GM18861 (cell line): ENCODE measurements around the gene NFATC3.

Experiments used
- ATAC-seq: cut with Tn5 transposase; IDR thresholded peaks from one replicate; pipeline ENCODE4 v1.9.1; 2021; ENCODE audit not compliant: unreplicated experiment

The NFATC3 gene

DNA sequence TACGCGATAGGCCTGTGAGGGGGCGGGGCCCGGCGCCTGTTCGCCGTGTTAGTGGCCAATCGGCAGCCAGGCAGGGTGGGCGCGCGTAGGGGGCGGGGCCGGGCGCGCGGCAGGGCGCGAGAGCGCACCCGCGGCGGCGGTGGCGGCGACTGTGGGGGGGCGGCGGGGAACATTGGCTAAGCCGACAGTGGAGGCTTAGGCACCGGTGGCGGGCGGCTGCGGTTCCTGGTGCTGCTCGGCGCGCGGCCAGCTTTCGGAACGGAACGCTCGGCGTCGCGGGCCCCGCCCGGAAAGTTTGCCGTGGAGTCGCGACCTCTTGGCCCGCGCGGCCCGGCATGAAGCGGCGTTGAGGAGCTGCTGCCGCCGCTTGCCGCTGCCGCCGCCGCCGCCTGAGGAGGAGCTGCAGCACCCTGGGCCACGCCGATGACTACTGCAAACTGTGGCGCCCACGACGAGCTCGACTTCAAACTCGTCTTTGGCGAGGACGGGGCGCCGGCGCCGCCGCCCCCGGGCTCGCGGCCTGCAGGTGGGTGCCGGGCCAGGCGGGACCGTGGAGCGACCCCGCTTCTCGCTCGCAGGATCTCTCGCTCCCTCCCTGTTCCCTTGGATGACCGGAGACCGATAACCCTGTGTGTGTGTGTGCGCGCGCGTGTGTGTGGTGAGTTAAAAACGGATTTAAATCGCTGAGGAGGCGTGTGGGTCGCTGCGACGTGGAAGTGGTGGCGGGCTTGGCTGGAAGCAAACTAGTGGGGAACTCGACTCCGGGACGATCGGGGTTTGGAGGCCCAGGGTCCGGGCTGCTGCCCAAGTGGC, at the start of gene NFATC3:
Gene NFATC3, plus strand, starts transcription at position 112 of the 813 bp plus-strand sequence. Its CDS starts 312 bp downstream, at position 424.
- peak; percentile 32 for ATAC-seq

DNA sequence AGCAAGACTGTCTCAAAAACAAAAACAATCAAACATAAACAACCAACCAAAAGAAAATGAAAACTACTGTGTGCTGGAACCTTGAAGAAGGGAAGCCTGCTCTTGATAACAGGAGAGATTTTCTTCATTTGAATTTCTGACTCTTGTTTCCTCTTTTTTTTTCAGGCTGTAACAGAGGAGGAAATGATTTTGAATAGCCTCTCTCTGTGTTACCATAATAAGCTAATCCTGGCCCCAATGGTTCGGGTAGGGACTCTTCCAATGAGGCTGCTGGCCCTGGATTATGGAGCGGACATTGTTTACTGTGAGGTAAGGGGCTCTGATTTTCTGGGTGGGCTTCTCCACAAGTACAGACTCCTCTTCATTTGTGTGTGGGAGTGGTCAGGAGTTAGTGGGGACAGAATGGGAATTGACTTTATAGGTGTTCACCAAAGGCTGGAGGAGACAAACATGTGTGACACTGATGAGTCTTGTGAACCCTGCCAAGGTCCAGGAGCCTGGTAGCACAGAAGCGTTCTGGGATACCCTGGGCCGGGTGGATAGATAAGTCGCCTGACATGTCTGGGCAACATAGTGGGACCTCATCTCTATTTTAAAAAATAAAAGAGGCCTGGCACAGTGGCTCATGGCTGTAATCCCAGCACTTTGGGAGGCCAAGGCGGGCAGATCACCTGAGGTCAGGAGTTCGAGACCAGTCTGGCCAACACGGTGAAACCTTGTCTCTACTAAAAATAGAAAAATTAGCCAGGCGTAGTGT, 47.2 kb upstream of the NFATC3 start:
- no peak for ATAC-seq

DNA sequence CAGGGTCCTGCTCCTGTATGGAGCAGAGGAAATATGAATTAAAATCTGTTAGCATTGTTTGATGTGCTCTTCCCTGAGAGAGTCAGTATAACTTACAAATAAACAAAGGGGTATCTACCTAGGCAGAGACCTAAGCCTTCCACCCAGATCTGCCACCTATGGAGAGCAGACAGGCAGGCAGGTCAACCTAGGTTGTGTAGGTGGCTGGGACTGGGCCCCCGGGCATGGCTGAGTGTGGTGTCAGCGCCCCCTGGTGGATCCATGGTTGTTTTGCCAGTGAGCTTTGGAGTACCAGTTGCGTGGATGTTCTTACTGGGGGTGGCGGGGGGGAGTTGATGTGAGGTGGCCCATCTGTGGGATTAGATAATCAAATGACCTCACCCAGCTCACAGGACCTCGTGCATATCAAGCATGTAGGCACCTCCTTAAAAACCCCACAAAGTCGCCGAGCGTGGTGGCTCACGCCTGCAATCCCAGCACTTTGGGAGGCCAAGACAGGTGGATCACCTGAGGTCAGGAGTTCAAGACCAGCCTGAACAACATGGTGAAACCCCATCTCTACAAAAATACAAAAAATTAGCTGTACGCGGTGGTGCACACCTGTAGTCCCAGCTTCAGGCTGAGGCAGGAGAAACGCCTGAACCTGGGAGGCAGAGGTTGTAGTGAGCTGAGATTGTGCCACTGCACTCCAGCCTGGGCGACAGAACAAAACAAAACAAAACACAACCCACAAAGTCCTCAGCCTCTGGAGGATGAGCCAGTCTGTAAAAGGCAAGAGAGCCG, 44.5 kb upstream of the NFATC3 start:
- peak; percentile 71 for ATAC-seq

DNA sequence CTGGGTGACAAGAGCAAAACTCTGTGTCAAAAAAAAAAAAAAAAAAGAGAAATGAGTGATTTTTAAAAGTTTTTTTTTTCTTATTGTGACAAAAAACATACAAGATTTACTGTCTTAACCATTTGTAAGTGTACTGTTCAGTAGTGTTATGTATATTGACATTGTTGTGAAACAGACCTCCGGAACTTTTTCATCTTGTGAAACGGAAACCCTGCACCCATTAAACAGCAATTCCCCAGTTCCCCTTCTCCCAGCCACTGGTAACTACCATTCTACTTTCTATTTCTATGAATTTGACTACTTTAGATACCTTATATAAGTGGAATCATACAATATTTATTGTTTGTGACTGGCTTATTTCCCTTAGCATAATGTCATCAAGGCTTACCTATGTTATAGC, 43.4 kb upstream of the NFATC3 start:
- ATAC-seq: no peak

DNA sequence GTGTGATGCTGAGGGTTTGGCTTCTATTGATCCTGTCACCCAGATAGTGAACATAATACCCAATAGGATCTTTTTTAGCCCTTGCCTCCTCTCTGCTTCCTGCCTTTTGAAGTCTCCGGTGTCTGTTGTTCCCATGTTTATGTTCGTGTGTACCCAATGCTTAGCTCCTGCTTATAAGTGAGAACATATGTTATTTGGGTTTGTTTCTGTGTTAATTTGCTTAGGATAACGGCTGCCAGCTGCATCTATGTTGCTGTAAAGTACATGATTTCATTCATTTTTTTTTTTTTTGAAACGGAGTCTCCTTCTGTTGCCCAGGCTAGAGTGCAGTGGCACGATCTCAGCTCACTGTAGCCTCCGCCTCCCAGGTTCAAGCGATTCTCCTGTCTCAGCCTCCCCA, 39.1 kb upstream of the NFATC3 start:
- no peak for ATAC-seq

DNA sequence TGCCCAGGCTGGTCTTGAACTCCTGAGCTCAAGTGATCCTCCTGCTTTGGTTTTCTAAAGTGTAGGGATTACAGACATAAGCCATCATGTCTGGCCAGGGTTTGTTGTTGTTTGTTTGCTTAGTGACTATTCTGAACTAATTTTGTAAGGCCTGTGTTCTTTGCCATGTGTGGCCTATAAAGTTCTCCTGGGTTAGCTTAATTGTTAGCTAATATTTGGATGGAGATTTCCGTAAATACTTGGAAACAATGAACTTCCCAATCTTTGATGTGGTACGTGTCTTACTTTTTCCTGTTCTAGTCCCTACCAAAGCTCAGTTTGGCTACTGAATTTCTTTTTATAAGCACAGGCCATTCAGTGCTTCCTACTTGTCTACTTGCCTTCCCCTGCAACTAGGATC, 37.2 kb upstream of the NFATC3 start:
- no peak for ATAC-seq

DNA sequence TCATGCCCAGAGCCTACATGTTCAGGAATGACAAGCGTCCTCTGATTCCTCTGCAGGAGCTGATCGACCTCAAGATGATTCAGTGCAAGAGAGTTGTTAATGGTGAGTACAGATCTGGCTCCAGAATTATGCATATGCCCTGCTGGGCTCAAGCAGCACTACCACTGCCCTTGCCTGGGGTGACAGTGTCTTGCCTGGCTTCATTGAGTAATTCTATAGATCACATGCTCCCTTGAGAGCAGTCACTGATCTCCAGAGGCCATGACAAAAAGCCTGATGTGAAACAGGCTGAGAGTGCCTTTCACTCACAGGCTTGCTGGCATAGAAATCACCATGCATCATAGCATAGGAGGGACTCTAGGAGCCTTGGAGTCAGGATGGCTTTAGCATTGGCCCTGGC, 35.7 kb upstream of the NFATC3 start:
- ATAC-seq: no peak

DNA sequence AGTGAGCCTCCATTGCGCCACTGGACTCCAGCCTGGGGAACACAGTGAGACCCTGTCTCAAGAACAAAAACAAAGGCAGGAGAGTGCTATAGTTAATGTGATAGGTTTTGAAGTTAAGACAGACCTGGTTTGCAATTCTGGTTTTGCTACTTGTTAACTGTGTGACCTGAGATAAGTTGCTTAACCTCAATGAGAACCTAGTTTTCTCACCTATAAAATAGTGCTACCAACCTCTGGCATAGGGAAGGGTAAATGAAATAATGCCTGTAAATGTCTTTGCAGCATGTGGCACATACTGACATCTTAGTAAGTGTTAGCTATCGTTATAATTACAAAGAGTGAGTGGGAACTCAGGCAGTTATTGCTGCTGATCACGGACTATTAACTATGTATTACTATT, 29.8 kb upstream of the NFATC3 start:
- ATAC-seq: no peak

DNA sequence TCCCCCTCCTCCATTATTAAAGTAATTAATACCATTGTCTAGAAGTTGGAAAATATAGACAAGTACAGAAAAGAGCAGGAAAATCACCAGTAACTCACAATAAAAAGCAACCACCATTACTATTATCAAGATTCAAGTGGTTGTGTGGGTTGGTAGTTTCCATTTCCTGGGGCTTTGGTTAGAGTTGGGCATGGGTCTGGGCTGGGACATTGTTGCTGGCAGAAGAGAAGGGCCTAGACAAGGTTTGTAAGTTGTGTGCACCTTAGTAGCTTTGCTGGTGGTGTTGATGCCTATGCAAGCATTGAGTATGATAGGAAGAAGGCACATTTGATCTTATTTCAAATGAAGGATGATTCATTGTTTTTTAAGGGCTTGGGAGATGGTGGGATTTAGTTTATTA, 25.4 kb upstream of the NFATC3 start:
- ATAC-seq: no peak

DNA sequence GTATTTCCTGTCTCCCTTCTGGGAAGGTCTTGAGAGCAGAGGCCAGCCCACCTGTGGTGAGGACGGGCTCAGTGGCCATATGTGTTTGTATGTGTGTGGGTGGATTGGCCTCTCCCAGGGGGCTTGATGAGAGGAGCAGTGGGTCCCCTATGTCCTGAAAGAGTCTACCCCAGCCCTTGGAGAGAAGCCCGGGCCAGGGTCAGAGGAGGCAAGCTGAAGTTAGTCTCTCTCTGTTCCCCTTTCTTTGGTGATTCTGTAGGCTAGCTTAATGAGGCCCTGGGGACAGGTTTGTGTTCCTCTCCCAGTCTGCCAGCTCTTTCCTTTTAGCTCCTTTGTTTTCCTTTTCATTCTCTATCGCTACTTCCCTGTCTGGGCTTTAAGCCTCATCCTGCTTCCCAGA, 23.8 kb upstream of the NFATC3 start:
- no peak for ATAC-seq

DNA sequence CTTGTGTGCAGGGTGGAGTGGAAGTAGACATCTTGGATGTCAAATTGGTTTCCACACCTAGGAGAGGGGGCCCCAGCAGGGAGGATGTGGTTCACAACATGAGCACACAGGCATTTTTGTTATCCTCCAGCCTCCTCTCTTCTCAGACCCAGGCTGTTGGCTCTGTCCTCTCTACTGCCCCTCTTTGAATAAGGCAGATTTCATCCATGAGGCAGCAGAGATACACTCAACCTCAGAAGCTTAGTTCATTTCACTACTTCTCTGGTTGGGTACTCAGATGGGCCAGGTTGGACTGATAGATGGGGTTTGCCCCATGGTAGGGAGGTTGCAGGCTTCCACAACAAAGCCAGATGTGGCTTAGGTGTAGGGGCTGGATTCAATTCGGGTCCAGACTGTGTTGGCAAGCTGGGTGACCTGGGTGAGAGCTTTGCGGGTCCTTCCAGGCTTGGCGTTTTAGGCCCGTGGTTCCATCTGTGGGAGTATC, 22.2 kb upstream of the NFATC3 start:
- ATAC-seq: no peak

DNA sequence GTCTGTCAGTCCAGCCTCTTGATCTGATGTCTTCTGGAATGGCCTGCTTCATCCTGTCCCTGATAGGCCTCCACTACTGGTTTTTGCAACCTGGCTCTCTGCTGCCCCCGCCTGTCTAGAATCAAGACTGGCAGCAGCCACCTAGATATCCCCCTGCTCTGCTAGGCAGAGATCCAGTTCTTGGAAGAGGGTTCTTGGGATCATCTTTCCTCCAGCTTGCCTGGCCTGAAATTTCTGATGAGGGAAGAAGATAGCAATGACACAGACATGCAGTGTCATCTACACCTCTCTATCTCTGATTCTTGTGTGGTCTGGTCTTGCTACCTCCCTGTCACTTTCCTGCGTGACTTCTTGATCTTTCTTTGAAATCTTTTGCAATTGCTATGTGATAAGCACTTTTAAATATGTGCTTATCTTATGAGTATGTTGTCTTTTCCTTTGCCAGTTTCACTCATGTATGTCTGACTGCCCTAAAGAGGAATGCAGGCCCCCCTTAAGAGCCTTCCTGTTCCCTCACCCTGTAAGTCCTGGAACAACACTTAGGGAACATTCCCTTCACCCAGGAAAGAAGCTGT, 20.3 kb upstream of the NFATC3 start:
- ATAC-seq: no peak

DNA sequence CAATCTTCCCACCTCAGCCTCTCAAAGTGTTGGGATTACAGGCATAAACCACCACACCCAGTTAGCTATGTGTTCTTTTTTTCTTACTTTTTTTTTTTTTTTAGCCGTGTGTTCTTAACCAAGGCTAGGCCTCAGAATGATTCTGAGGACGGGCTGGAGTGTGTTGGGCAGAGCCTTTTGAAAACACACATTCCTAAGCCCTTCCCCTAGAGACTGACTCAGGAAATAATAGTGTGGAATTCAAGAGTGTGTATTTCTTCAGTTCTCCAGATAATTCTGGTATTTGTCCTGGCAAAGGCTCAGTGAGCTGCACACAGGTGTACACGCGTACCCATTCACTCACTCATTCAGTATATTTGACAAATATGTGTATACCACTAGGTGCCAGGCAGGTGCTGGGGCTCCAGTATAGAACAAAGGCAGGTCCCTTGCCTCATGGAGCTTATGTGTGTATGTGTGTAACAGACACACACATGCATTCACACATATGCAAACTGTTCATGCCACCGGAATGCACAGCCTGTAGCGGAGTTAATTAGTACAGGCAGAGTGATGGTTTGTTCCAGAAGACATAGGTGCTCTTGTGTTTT, 19.4 kb upstream of the NFATC3 start:
- no peak for ATAC-seq

DNA sequence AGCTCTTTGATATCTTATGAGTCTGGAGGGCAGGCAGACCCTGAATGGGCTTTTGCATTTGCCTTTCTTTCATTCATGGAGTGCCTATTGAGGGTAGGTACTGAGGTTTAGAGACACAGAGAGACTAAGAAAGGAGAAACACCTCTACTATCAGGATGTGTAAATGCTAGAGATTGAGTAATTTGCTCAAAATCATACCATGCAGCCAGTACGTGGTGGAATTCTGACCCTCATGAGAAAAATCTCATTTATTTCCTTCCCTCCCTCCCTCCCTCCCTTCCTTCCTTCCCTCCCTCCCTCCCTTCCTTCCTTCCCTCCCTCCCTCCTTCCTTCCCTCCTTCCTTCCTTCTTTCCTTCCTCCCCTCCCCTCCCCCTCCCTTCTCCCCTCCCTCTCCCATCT, 18.4 kb upstream of the NFATC3 start:
- ATAC-seq: no peak

DNA sequence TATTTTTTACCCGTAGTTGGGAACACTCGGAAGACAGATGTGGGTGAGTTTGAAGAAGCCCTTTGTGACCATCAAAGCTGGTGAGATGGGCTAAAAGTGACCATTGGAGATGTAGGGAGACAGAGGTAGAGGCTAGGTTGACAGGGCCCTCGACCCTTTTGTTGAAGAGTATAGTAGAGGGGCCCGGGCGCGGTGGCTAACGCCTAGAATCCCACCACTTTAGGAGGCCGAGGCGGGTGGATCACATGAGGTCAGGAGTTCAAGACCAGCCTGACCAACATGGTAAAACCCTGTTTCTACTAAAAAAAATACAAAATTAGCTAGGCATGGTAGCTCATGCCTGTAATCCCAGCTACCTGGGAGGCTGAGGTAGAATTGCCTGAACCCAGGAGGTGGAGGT, 16.2 kb upstream of the NFATC3 start:
- no peak for ATAC-seq

DNA sequence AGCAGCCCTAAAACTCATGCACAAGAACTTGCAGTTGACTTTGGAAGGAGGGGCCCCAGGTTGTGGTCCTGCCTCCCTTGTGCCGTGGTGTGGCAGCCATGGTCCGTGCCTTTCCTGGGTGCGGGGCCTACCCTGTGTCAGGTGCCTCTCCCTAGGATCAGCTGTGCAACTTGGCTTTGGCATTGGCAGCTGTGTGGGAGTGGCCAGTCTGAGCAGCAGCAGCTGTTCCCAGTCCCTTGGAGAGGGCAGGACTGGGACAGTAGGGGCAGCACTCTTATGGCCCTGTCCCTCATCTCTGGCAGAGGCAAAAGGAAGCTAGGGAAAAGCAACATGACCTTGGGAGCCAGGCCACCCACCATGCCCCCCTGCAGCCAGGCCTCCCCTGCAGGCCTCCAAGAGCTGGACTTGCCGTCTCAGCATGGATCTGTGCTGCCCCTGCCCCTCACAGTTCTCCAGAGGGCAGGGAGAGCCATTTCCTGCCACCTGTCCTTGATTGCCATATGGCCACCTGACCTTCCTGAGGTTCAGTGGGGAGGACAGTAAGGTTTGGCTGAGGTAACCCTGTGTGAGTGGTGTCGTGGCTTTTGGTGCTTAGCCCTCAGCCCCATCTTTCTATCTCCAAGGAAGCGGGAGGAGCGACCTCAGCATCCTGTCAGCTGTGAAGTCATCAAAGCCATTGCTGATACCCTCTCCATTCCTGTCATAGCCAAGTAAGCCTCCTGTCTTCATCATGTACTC, 15.5 kb upstream of the NFATC3 start:
- no peak for ATAC-seq

DNA sequence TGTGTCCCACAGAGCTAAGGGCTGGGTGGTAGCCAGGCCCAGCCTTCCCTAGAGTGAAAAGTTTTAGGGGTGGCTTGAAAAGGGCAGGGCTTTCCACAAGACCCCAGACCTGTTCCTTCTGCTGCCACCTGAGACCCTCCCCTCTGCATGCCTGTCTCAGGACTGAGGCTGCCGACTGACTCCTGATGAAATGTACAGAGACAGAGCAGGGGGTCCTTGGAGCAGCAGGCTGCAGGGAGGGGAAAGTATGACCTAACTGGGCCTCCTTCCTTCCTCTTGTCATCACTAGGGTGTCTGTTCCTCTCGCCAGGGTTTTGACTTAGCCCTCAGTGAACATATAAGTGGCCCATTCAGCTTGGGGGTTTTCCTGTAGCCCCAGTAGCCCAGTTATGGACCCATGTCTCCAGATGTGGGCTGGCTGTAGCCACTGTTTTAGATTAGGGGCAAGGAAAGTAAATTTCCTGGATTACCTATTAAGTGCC, 14.9 kb upstream of the NFATC3 start:
- peak; percentile 21 for ATAC-seq

DNA sequence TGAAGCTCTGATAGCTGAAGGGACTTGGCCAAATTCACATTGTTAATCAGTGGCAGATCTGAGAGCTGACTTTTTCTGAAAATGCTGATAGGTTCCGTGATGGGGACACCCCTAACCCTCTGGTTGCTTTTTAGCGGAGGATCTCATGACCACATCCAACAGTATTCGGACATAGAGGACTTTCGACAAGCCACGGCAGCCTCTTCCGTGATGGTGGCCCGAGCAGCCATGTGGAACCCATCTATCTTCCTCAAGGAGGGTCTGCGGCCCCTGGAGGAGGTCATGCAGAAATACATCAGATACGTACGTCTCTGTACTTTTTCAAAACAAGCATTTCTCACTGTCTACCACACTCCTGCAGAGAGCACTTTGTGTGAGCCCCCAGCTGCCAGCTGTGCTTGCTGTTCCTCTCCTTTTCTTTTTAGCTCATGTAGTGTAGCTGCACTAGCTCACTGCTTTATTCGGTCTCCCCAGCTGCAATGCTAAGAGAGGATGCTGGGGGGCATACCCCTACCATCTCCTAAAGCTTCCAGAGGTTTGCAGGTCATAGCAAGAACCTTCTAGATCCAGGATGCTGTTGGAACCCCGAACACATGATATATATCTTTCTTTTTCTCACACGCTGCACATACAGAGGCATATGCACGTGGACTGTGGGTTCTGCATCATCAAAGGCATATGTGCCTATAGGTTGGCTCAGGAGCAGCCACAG, 14.2 kb upstream of the NFATC3 start:
- ATAC-seq: peak; percentile 43

DNA sequence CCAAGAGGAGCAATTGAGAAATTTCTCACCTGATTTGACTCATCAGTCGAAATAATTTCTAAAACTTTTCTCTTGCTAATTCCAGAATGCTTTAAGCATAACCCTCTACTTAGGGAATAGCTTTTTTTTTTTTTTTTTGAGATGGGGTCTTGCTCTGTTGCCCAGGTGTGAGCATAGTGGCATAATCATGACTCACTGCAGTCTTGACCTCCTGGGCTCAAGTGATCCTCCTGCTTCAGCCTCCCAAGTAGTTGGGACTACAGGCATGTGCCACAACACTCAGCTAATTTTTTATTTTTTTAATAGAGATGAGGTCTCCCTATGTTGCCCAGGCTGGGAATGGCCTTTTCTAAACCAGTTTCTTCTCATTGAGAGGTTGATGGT, 13.7 kb upstream of the NFATC3 start:
- no peak for ATAC-seq
